ENCODE measurements around the gene TMEM100. TPM values are rescaled to one million over a fixed set of nuclear protein-coding genes. Genes with fewer than 3 reads are reported as not detected.
A peak's percentile ranks its signal among the peaks of the same experiment; 100 is the strongest.

Gene TMEM100
- total RNA-seq (2014; rRNA removed; shearing (Covaris generic)) = 0.06 TPM in 1 of 2 replicates, not detected in the other

DNA sequence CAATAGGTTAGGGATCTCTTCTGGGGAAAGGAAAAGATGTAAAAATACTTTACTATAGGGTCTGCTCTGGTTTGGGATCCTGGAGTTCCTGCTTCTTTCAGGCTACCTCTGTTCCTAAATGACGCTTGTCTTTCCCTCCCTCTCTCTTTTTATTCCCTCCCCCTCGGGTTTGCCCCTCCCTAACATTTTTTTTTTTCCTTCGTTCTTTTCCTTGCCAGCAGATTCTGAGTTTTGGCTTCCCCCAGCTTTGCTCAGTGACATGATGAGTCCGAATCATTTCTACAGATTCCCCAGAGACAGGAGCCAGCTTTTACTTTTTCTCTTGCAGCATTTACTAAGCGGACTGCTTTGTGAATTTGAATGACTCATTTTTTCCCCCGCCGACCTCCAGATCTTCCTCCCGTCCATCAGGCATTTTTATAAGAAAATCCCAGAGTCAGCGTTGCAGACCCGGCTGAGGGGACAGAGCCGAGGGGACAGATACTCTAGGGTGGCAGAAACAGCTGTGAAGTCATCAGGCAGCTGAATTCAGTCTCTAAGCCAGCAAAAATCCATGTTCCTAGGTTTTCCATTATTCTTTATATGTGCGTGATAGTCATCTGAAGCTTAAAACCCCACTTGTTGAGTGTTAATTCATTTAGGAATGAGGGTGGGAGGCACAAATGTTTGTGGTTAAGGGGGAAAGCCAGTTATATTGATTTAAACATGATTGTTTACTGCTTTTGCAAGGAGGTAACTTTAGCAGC is at the start of gene TMEM100:
TMEM100 (minus strand) TSS at position 123 of the 746 bp plus-strand sequence. CDS start 1,794 bp downstream, outside the sequence.
- peak; percentile 19 for DNase-seq (ENCODE audit: low read depth)

- no peak for DNase-seq (ENCODE audit: low read depth)
These were observed 49.4 kb upstream of the TMEM100 start for GRCh38 chr17:55772086-55772485.

DNA sequence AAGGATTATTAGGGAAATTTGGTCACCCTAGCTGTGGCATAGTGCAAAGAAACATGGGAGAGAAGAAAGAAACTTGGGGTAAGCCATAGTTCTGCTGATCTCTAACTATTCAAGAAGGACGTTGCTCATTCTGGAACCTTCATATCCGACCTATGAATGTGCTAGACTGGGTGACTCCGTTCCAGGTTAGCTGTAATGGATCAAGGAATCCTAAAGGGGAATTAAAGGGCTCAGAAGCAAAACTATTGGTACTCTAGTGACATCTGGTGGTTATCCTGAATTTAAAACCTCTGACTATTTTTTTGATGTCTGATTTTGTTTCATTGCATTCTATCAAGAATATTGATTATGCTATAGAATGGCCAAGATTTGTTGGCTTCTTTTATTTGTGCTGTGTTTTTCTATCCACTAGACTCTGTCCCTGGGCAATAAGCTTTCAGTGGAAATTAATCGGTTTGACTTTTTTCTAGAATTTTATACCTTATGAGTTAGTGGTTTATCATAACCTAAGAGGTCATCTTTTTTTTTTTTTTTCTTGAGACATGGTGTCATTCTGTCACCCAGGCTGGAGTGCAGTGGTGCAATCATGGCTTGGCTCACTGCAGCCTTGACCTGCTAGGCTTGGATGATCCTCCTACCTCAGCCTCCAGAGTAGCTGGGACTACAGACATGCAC is 47.7 kb upstream of the TMEM100 start:
- DNase-seq (ENCODE audit: low read depth) = peak; percentile 23

GRCh38 chr17:55769625-55770000 is 46.9 kb upstream of the TMEM100 start:
- peak; percentile 65 for DNase-seq (ENCODE audit: low read depth)

DNA sequence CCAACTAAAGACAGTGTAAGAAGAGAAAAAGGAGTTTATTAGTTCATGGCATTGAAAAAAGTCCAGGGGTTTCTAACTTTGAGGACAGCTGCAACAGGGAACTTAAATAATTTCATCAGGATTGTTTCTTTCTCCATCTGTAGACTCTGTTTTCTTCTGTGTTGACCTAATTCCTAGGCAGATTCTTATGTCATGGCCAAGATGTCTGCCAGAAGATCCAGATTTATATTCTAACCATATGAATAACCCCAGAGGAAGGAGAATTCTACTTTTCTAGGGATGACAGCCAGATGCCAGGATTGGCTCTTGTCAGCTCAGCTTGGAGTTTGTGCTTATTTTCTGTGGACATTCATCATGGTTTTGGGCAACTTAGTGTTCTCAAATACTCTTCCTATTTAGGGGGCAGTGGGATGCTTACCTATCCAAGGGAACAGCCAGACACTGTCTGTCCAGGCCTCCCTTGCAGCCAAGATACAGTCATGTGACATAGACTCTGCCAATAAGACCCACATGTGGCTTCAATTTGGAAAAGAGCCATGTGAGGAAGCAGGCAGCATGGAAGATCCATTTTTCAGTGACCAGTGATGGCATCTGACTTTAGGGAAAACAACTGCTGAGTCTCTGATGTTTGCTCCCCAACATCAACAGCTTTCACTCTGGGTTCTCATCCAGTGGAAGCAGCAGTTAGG is 46.4 kb upstream of the TMEM100 start:
- no peak for DNase-seq (ENCODE audit: low read depth)

- no peak for DNase-seq (ENCODE audit: low read depth)
These were observed 42.8 kb upstream of the TMEM100 start for GRCh38 chr17:55765472-55765871.

DNA sequence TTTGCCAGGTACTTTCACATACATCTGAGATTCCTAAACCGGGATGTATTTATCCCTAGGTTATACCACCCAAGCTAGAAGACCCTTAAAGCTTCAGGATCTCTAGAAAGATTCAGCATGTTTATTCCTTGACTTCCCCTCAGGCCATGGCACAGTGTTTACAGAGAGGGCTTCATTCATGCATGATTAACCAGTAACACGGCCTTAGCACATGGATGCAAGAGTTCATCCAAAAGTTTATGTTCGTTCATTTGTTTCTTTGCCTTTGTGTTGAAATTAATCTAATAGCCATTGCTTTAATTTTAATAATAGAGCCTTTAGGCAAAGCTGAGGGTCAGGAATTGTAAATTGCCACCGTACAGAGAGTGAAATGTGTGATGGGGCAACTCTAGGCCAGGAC is 41.9 kb upstream of the TMEM100 start:
- no peak for DNase-seq (ENCODE audit: low read depth)

DNA sequence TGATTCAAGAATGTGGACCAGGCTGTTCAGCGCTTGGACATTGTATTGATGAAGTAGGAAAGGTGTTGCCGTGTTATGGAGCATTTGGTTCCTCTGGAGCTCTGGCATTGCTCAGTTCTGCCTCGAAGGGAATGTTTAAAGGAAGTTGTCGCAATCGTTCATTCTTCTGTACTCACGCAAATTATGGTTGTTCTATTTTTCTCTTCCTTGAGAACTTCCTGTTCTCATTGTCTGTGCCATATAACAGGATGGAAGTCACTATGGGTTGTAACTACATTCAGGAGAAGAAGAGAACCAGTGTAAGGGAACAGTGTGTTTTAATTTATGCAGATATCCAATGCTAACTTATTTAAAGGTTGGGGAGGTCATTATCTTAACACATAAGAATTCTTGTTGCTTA is 41.2 kb upstream of the TMEM100 start:
- DNase-seq (ENCODE audit: low read depth) = no peak

- no peak for DNase-seq (ENCODE audit: low read depth)
These were observed 39.6 kb upstream of the TMEM100 start for GRCh38 chr17:55762086-55762858.

GRCh38 chr17:55760643-55761355 is 38.1 kb upstream of the TMEM100 start:
- DNase-seq (ENCODE audit: low read depth) = no peak

- no peak for DNase-seq (ENCODE audit: low read depth)
These were observed 35.5 kb upstream of the TMEM100 start for GRCh38 chr17:55758171-55758570.

DNA sequence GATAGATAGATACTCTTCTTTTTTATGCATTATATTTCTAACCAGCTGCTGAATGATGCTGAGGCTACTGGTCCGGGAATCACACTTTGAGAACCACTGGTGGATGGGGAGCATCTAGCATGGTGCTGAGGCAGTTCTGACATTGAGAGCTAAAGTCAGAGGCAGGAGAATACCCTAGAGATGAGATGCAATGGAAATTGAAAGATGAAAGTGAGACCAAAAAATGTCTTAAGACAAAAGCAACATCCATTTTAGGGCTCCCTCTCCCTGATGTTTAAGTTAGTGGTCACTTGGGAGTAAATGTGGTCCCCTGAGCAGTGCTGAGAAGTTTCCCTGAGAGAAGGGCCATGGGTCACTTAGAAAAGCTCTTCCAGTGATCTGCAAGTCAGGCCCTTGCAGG is 35.0 kb upstream of the TMEM100 start:
- DNase-seq (ENCODE audit: low read depth) = no peak

DNA sequence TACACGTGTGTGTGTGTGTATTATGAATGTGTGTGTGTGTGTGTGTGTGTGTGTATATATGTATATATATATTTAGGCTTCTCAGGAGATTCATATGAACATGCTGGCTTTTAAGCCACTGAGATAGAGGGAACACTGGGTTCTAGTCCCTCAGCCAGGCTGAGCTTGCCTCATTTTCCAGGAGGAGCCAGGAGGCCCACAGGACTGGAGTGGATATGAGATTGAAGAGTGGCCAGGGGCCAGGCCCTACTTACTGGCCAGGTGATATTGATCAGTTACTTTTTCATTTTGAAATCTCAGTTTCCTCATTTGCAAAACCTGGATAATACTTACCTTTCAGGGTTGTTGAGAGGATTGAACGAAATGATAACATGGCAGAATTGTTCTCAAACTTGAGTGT is 34.0 kb upstream of the TMEM100 start:
- no peak for DNase-seq (ENCODE audit: low read depth)

GRCh38 chr17:55751720-55752250 is 29.1 kb upstream of the TMEM100 start:
- no peak for DNase-seq (ENCODE audit: low read depth)

DNA sequence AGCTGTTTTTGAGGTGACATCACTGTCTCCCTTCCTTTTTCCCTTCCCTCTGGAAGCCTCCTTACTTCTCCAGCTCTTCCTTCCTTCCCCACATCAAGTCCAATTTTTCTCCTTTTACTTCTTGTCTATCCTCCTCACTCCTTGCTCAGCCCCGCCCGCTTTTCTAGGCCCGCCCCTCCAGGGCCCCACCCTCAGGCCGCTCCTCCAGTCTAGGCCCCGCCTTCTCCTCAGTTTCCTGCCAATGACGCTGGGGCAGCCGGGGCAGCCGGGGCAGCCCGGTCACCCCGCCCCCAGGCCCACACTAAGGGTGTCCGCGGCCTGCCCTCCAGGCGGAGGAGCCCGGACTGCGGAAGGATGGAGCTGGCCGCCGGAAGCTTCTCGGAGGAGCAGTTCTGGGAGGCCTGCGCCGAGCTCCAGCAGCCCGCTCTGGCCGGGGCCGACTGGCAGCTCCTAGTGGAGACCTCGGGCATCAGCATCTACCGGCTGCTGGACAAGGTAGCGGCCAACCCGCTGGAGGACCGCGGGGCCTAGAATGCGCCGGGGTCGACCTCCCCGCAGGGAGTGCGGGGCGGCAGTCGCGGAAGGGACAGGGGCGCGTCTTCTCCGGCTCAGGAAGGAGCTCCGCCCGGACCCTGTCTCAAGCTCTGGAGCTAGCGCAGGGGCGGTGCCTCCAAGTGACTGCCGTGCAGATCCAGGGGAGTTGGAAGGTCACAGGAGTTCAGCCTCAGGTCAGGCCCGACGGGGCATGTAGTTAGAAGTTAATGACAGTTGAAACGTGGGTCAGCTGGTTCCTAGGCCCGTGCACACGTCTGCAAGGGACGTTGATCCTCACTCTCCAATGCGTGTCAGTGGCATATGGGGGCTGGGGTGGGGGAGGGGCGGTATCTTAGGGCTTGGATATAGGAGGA is 28.3 kb upstream of the TMEM100 start, which contains the start of gene PCTP:
PCTP (plus strand) TSS at position 302 of the 908 bp plus-strand sequence; CDS start at position 355, 53 bp downstream.
- DNase-seq (ENCODE audit: low read depth) = peak; percentile 92

GRCh38 chr17:55749985-55750384 is 27.3 kb upstream of the TMEM100 start:
- no peak for DNase-seq (ENCODE audit: low read depth)

DNA sequence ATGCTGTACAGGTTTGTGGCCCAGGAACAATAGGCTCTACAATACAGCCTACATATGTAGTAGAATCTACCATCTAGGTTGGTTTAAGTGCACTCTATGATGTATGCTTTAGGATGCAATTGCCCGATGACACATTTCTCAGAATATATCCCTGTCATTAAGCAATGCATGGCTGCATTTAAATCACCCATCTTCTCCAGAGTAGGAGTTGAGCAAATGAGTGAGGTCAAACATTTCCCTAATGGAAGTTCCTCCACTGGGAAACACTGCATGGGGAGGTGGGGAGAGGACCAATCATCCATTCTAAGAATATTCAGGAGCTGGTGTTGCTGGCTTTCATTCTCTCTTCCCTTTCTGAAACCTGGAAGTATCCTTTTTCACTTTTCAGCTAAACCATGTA is 26.2 kb upstream of the TMEM100 start:
- no peak for DNase-seq (ENCODE audit: low read depth)

DNA sequence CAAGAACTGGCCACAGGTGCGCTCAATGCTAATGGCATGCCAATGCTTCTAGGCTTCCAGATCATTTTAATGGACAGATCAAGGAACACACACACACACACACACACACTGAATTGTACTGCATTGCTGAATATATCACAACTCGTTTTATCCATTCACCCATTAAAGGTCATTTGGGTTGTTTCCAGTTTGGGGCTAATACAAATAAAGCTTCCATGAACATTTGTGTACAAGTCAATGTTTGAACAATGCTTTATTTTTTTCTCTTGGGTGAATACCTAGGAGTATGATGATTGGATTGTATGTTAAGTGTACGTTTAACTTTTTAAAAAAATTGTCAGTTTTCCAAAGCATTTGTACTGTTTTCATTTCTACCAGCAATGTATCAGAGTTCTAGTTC is 24.5 kb upstream of the TMEM100 start:
- no peak for DNase-seq (ENCODE audit: low read depth)

GRCh38 chr17:55746466-55746865 is 23.8 kb upstream of the TMEM100 start:
- DNase-seq (ENCODE audit: low read depth) = no peak

DNA sequence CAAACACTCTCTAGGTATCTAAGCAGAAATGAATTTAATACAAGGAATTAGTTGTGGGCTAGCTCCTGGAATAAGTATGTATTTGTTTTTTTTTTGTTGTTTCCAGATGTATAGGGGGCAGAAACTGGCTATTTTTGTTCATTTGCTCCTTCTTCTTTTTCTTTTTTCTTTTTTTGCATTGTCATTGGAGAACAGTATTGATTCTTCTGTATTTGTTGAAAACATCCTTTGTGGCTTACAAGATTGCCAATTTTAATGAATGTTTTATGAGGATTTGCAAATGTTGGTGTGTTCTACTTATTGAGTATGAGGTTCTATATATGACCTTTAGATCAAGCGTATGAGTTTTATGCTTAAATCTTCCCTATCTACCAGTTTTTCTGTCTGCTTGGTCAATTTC is 22.6 kb upstream of the TMEM100 start:
- DNase-seq (ENCODE audit: low read depth) = no peak

Data from Daoy (cell line).